PC-3 (cell line): ENCODE results near the gene CEP89.

ENCODE experiments used
- EZH2phosphoT487 ChIP-seq: fragments of 300-600 bp; sonication (generic); IDR thresholded peaks from 2 replicates; pipeline ENCODE4 v1.6.1; 2018; ENCODE audit warnings: mild to moderate bottlenecking, antibody characterized with exemption, low read length, borderline replicate concordance
- TF ChIP-seq, protein P1 (sequence below): fragments of 300-600 bp; sonication (generic); conservative IDR thresholded peaks from 2 replicates; pipeline ENCODE4 v1.5.1; 2017; ENCODE audit warnings: antibody characterized with exemption, low read depth, mild to moderate bottlenecking, low read length

DNA sequence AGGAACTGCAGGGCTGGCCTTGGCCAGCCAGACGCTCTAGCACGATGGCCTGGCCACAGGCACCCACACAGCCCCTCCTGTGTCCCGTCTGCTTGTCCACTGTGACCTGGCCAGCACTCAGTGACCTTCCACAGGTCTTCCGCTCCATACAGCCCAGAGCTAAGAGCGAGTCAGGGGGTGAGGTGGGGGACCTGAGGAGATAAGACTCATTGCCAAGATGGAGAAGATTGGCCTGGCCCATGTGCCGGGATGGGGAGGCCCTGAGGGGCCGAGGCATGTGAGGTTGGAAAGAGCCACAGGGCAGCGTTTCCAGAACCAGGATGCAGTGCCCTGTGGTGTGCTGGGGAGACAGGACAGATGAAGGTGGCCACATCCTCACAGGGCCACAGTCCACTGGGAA is 92.0 kb downstream of the CEP89 start:
- TF ChIP-seq, protein P1, sequence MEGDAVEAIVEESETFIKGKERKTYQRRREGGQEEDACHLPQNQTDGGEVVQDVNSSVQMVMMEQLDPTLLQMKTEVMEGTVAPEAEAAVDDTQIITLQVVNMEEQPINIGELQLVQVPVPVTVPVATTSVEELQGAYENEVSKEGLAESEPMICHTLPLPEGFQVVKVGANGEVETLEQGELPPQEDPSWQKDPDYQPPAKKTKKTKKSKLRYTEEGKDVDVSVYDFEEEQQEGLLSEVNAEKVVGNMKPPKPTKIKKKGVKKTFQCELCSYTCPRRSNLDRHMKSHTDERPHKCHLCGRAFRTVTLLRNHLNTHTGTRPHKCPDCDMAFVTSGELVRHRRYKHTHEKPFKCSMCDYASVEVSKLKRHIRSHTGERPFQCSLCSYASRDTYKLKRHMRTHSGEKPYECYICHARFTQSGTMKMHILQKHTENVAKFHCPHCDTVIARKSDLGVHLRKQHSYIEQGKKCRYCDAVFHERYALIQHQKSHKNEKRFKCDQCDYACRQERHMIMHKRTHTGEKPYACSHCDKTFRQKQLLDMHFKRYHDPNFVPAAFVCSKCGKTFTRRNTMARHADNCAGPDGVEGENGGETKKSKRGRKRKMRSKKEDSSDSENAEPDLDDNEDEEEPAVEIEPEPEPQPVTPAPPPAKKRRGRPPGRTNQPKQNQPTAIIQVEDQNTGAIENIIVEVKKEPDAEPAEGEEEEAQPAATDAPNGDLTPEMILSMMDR: no peak
- TF ChIP-seq EZH2phosphoT487: no peak
